HepG2 (cell line): Measurements from ENCODE around the gene ARL10. TPM values are rescaled to one million over a fixed set of nuclear protein-coding genes. Genes with fewer than 3 reads are reported as not detected.

Experiments used
- ASH2L ChIP-seq: fragments of 300-600, 200-600 bp; sonication (generic); IDR thresholded peaks from 2 replicates; pipeline ENCODE4 v1.7.0; 2017; ENCODE audit warnings: low read depth, mild to moderate bottlenecking, moderate library complexity, mixed read lengths, low read length; ENCODE audit not compliant: insufficient read length
- CBX2 ChIP-seq, 2 experiments: fragments of 200-600 bp in 1 of 2; sonication (generic); formaldehyde crosslinking in 1 of 2; IDR thresholded peaks; 2 replicates each; pipeline versions ENCODE4 v1.7.0 to v1.8.1; 2018 to 2022; ENCODE audit warnings: low read depth in 2 of 2, low read length in 1 of 2, mild to moderate bottlenecking in 1 of 2, missing genetic modification reagents in 1 of 2
- CEBPZ ChIP-seq: IDR thresholded peaks from 2 replicates; pipeline ENCODE4 v1.6.1; 2012; ENCODE audit warnings: low read length, improper control_type of control experiment
- FLYWCH1 ChIP-seq: sonication (generic); formaldehyde crosslinking; IDR thresholded peaks from 2 replicates; pipeline ENCODE4 v1.8.1; 2023; ENCODE audit warnings: mild to moderate bottlenecking, missing genetic modification reagents
- HMG20B ChIP-seq: conservative IDR thresholded peaks from 2 replicates; pipeline ENCODE4 v1.6.1; 2016; ENCODE audit warnings: missing genetic modification reagents, missing compliant biosample characterization
- HNRNPUL1 ChIP-seq: fragments of 200-400 bp; formaldehyde crosslinking; IDR thresholded peaks from 2 replicates; pipeline ENCODE4 v1.6.1; 2017; ENCODE audit warnings: low read depth, mild to moderate bottlenecking, low read length, moderate library complexity
- LCORL ChIP-seq, 2 experiments: fragments of 450-650 bp in 1 of 2; sonication (generic) in 1 of 2; formaldehyde crosslinking in 1 of 2; IDR thresholded peaks; 2 replicates each; pipeline versions ENCODE4 v1.5.0 to v1.6.1; 2017 to 2020; ENCODE audit warnings: antibody characterized with exemption in 1 of 2, missing genetic modification reagents in 1 of 2
- MTF1 ChIP-seq: sonication (generic); formaldehyde crosslinking; IDR thresholded peaks from 2 replicates; pipeline ENCODE4 v1.5.0; 2020; ENCODE audit warnings: missing genetic modification reagents
- MTF2 ChIP-seq: sonication (generic); formaldehyde crosslinking; IDR thresholded peaks from 2 replicates; pipeline ENCODE4 v1.5.0; 2020; ENCODE audit warnings: missing genetic modification reagents, borderline replicate concordance
- SATB2 ChIP-seq: sonication (generic); formaldehyde crosslinking; IDR thresholded peaks from 2 replicates; pipeline ENCODE4 v1.5.0; 2020; ENCODE audit warnings: missing genetic modification reagents
- SMAD9 ChIP-seq: sonication (generic); formaldehyde crosslinking; IDR thresholded peaks from 2 replicates; pipeline ENCODE4 v1.5.1; 2020; ENCODE audit warnings: mild to moderate bottlenecking, missing genetic modification reagents
- SNAPC4 ChIP-seq: sonication (generic); formaldehyde crosslinking; IDR thresholded peaks from 2 replicates; pipeline ENCODE4 v1.4.0; 2020; ENCODE audit warnings: mild to moderate bottlenecking, missing genetic modification reagents
- SOX6 ChIP-seq, 2 experiments: fragments of 450-650 bp in 1 of 2; sonication (generic) in 1 of 2; formaldehyde crosslinking in 1 of 2; IDR thresholded peaks; 2 replicates each; pipeline versions ENCODE4 v1.4.0 to v1.6.1; 2017 to 2020; ENCODE audit warnings: antibody characterized with exemption in 1 of 2, mild to moderate bottlenecking in 1 of 2, missing genetic modification reagents in 1 of 2
- SP140L ChIP-seq: sonication (generic); formaldehyde crosslinking; IDR thresholded peaks from 2 replicates; pipeline ENCODE4 v1.4.0; 2020; ENCODE audit warnings: missing genetic modification reagents, borderline replicate concordance
- ZFP36 ChIP-seq: fragments of 150-350 bp; IDR thresholded peaks from 2 replicates; pipeline ENCODE4 v1.6.1; 2018; ENCODE audit warnings: borderline replicate concordance, low read length, low read depth; ENCODE audit not compliant: partially characterized antibody
- ZFP37 ChIP-seq: sonication (generic); formaldehyde crosslinking; IDR thresholded peaks from 2 replicates; pipeline ENCODE4 v1.4.0; 2020; ENCODE audit warnings: missing genetic modification reagents, borderline replicate concordance
- ZNF20 ChIP-seq: sonication (generic); formaldehyde crosslinking; IDR thresholded peaks from 2 replicates; pipeline ENCODE4 v1.4.0; 2020; ENCODE audit warnings: mild to moderate bottlenecking, moderate library complexity, missing genetic modification reagents
- ZNF292 ChIP-seq: sonication (generic); formaldehyde crosslinking; IDR thresholded peaks from 2 replicates; pipeline ENCODE4 v1.8.1; 2022; ENCODE audit warnings: mild to moderate bottlenecking, low read depth, missing genetic modification reagents, borderline replicate concordance
- ZNF619 ChIP-seq: sonication (generic); formaldehyde crosslinking; IDR thresholded peaks from 2 replicates; pipeline ENCODE4 v1.4.0; 2020; ENCODE audit warnings: mild to moderate bottlenecking, missing genetic modification reagents
- ZNF782 ChIP-seq: sonication (generic); formaldehyde crosslinking; IDR thresholded peaks from 2 replicates; pipeline ENCODE4 v1.4.0; 2020; ENCODE audit warnings: missing genetic modification reagents, mild to moderate bottlenecking, borderline replicate concordance
- polyA plus RNA-seq, 8 experiments: library from polyadenylated mRNA; depleted of rRNA in 3 of 8; stranded (reverse) in 7 of 8; unstranded in 1 of 8; fragments of >200 nt; fragmentation: Illumina TruSeq in 4 of 8; extraction: Trizol in 4 of 8; gene quantifications; 2 replicates each; pipeline versions ENCODE4 v1.2.1 to v1.2.3, GENCODE V29; 2011 to 2016; ENCODE audit warnings: low read depth in 4 of 8, missing spikeins in 1 of 8, mixed read lengths in 1 of 8; ENCODE audit not compliant: insufficient read depth in 1 of 8
- total RNA-seq, 5 experiments: library from RNA; depleted of rRNA; stranded (reverse); fragments of >200 nt; fragmentation: Illumina TruSeq; extraction: Trizol; gene quantifications; 2 replicates each; pipeline ENCODE4 v1.2.3, GENCODE V29; 2016; ENCODE audit warnings: low read depth in 1 of 5

The ARL10 gene
- total and polyA plus RNA-seq, 2 of the 13 experiments (the other 11 are each of a cell fraction or from before 2014, with no cell fraction given): 0.18 to 0.50 TPM

DNA sequence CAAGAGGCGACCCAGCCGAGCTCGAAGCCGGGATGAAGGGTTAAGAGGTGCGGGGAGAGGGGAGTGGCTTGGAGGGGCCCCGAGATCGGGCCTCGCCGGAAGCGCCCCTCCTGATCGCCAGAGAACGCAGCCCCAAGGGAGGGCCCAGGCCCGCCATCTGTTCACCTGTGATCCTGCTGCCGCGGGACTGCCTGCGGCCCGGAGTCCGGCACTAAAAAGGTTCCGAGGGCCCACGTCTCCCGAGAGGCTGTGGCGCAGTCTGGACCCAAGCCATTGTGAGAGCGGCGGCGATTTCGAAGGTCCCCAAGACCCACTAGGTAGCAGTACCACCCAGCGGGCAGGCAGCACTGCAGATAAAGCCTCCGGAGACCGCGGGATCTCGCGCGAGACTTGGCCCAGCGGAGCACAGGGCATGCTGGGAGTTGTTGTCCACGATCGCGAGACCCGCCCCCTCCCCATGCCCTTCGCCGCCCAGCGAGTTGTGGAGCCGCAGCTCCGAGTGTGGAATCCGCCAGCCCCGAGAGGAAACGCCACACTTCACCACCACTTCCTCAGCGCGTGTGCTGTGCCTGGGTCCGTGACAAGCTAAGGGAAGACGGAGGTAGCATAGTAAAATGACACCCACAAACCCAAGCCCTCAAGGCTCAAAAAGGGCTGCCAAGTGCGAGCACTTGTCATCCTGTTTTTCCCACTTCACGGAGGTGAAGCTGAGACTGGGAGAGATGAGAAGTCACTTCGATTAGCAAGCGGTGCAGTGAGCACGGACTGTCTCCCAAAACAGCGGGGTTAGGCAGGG lies 3.7 kb upstream of the ARL10 start, which contains the start of gene KIAA1191 (continued):
- TF ChIP-seq SNAPC4 (CRISPR knock-in tag) (peak; percentile 62; the same call in 1 of the 2 replicates), ASH2L (peak; percentile 81), HNRNPUL1 (no peak), ZNF292 (CRISPR knock-in tag) (0 out of 2 replicates have a peak, but pooled peaks have one; percentile 30), SOX6 (IDR thresholded peaks at IDR 0.05) (no peak), SOX6 (CRISPR knock-in tag; IDR thresholded peaks at IDR 0.05) (peak; percentile 67), ZFP37 (CRISPR knock-in tag) (peak; percentile 64; the same call in 1 of the 2 replicates), CBX2 (IDR thresholded peaks at IDR 0.05; ENCODE audit: low read depth, low read length) (no peak), CBX2 (CRISPR knock-in tag; IDR thresholded peaks at IDR 0.05; ENCODE audit: low read depth) (no peak), HMG20B (CRISPR knock-in tag) (no peak), ZFP36 (no peak), CEBPZ (no peak), MTF1 (CRISPR knock-in tag) (no peak), ZNF619 (CRISPR knock-in tag) (no peak), ZNF782 (CRISPR knock-in tag) (no peak), SMAD9 (no peak), LCORL (IDR thresholded peaks at IDR 0.05) (no peak), LCORL (CRISPR knock-in tag; IDR thresholded peaks at IDR 0.05) (peak; percentile 67), FLYWCH1 (CRISPR knock-in tag) (no peak), SP140L (CRISPR knock-in tag) (no peak), ZNF20 (CRISPR knock-in tag) (0 out of 2 replicates have a peak, but pooled peaks have one; percentile 39), SATB2 (CRISPR knock-in tag) (no peak), MTF2 (no peak; the same call in 1 of the 2 replicates)
